ENCODE data around the gene SPTBN4.

SPTBN4 gene

DNA sequence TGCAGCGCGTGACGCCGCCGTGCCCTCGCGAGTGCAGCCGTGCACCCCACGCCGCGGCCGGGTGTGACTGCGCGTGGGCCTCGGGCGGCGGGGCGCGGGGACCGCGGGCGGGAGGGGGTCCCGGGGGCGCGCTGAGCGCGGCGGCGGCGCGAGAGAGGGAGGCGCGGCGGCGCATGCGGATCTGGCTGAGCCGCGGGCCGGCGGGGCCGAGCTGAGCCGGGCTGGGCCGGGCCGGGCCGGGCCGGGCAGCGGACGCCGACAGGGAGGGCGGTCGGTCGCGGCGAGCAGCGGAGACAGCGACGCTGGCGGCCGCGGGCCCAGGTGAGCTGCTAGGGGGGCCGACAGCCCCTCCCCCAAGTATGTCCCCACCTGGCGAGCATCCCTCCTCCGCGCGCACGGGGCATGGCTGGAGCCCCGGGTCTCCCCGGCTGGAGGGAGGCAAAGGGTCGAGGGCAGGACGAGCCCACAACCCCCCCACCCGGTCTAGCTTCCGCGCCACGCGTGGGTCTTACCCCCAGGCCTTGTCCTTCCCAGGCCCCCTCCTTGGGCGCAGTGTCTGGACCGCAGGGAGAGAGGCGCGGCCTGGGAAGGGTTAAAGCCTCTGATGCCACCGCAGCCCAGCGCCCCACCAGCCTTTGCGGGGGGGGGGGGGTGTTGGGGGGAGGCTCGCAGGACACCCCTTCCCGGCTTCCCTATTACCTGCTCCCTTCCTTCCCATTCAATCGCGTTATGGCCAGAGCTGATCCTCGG lies at the start of gene SPTBN4:
SPTBN4 (plus strand) TSS at position 17 of the 750 bp plus-strand sequence. CDS start 5,621 bp downstream, outside the sequence.
- H3K4me3 ChIP-seq (ENCODE audit: low read depth in 1 of 2, low read length in 2 of 2) = peak within 1 kb of the TSS; percentile 49 to 97
- no peaks in the 10 kb centered on the region for H3K36me3 ChIP-seq (ENCODE audit: insufficient read depth, low read length)
- H3K9me3 ChIP-seq (ENCODE audit: low read length) = no peaks in the 10 kb centered on the region
- peak within 1 kb of the TSS; percentile 54 for H3K27ac ChIP-seq (ENCODE audit: low read depth, low read length)
- no peak within 1 kb of the TSS for H3K9ac ChIP-seq (ENCODE audit: low read length)
- peaks cover 20% of the 10 kb centered on the region for H3K4me1 ChIP-seq (ENCODE audit: insufficient read depth, low read length)
- H3K27me3 ChIP-seq (ENCODE audit: control insufficient read depth in 1 of 2, insufficient read depth in 2 of 2, low read length in 2 of 2) = no peaks in the 10 kb centered on the region

DNA sequence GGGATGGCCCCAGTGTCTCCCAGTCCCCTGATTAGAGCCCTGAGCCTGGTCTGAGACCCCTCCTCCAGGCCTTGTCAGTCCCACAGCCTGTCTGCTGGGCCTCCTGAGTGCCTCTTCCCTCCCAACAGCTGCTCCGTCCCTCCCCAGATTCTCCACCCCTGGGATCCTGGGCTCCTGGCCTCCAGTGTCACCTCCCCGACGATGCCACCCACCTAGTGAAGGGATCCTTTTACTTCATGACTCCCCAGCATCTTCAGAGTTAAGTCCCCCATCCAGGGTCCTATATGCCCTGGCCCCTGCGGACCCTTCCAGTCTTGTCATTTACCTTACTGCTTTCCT lies 49.2 kb upstream of the SPTBN4 start:
- H3K4me3 ChIP-seq (ENCODE audit: low read depth in 1 of 2, low read length in 2 of 2) = no peak overlapping the region
- H3K27ac ChIP-seq (ENCODE audit: low read depth, low read length) = no peak overlapping the region
- no peaks in the 10 kb centered on the region for H3K9me3 ChIP-seq (ENCODE audit: low read length)
- H3K4me1 ChIP-seq (ENCODE audit: insufficient read depth, low read length) = peaks cover 20% of the 10 kb centered on the region
- no peak overlapping the region for H3K9ac ChIP-seq (ENCODE audit: low read length)
- peaks cover 6% of the 10 kb centered on the region for H3K36me3 ChIP-seq (ENCODE audit: insufficient read depth, low read length)
- H3K27me3 ChIP-seq (ENCODE audit: control insufficient read depth in 1 of 2, insufficient read depth in 2 of 2, low read length in 2 of 2) = no peaks in the 10 kb centered on the region

DNA sequence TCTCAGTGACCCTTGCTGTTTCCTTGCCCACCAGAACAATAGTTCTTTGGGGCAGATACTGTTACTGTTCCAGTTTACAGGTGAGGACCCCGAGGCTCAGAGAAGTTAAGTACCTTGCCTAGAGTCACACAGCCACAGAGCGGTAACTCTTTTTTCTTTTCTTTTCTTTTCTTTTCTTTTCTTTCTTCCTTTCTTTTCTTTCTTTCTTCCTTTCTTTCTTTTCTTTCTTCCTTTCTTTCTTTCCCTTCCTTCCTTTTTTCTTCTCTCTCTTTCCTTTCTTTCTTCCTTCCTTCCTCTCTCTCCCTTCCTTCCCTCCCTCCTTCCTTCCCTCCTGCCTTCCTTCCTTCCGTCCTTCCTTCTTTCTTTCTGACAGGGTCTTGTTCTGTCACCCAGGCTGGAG lies 48.8 kb upstream of the SPTBN4 start:
- H3K27me3 ChIP-seq (ENCODE audit: control insufficient read depth in 1 of 2, insufficient read depth in 2 of 2, low read length in 2 of 2) = no peaks in the 10 kb centered on the region
- H3K9me3 ChIP-seq (ENCODE audit: low read length) = no peaks in the 10 kb centered on the region
- no peak overlapping the region for H3K4me3 ChIP-seq (ENCODE audit: low read depth in 1 of 2, low read length in 2 of 2)
- no peak overlapping the region for H3K9ac ChIP-seq (ENCODE audit: low read length)
- H3K27ac ChIP-seq (ENCODE audit: low read depth, low read length) = no peak overlapping the region
- peaks cover 24% of the 10 kb centered on the region for H3K4me1 ChIP-seq (ENCODE audit: insufficient read depth, low read length)
- H3K36me3 ChIP-seq (ENCODE audit: insufficient read depth, low read length) = peaks cover 10% of the 10 kb centered on the region

DNA sequence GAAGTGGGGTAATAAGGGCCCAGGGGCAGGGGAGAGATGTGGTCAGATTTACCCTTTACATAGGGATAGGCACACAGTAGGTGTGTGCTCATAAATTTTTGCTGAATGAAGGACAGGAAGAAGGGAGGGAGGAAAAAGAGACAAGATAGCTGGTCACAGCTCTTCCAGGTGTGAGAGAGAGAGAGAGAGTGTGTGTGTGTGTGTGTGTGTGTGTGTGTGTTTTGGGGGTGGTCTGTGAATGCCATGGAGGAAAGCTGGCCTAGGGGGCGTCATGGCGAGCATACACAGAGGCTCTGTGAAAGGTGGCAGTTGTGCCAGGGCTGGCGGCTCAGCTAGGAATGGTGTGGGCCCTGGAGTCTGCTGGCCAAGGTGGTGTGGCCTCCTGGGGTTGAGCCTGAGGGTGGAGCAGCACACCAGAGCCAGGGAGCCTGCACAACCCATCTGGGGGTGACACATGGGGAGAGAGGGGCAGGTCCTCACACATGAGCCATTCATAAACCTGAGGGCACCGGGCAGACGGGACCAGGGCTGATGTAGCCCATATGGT lies 47.7 kb upstream of the SPTBN4 start:
- Histone ChIP-seq H3K9ac (ENCODE audit: low read length) (no peak overlapping the region), H3K4me1 (ENCODE audit: insufficient read depth, low read length) (peaks cover 28% of the 10 kb centered on the region), H3K27ac (ENCODE audit: low read depth, low read length) (no peak overlapping the region), H3K9me3 (ENCODE audit: low read length) (no peaks in the 10 kb centered on the region), H3K4me3 (ENCODE audit: low read depth in 1 of 2, low read length in 2 of 2) (no peak overlapping the region), H3K36me3 (ENCODE audit: insufficient read depth, low read length) (peaks cover 14% of the 10 kb centered on the region), H3K27me3 (ENCODE audit: control insufficient read depth in 1 of 2, insufficient read depth in 2 of 2, low read length in 2 of 2) (no peaks in the 10 kb centered on the region)

DNA sequence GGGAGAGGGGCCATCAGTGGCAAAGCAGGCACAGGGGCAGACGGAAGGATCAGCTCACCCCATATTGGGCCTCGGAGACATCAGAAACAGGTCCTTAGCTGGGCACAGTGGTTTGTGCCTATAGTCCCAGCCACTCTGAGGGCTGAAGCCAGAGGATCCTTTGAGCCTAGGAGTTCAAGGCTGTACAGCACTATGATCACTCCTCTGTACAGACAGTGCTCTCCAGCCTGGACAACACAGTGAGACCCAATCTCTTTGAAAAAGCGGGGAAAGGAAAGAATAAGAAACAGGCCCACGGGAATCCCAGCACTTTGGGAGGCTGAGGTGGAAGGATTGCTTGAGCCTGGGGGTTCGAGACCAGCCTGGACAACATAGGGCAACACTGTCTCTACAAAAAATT lies 47.0 kb upstream of the SPTBN4 start:
- peaks cover 14% of the 10 kb centered on the region for H3K36me3 ChIP-seq (ENCODE audit: insufficient read depth, low read length)
- no peaks in the 10 kb centered on the region for H3K27me3 ChIP-seq (ENCODE audit: control insufficient read depth in 1 of 2, insufficient read depth in 2 of 2, low read length in 2 of 2)
- H3K9ac ChIP-seq (ENCODE audit: low read length) = no peak overlapping the region
- no peak overlapping the region for H3K4me3 ChIP-seq (ENCODE audit: low read depth in 1 of 2, low read length in 2 of 2)
- H3K27ac ChIP-seq (ENCODE audit: low read depth, low read length) = no peak overlapping the region
- H3K9me3 ChIP-seq (ENCODE audit: low read length) = no peaks in the 10 kb centered on the region
- peaks cover 33% of the 10 kb centered on the region for H3K4me1 ChIP-seq (ENCODE audit: insufficient read depth, low read length)

DNA sequence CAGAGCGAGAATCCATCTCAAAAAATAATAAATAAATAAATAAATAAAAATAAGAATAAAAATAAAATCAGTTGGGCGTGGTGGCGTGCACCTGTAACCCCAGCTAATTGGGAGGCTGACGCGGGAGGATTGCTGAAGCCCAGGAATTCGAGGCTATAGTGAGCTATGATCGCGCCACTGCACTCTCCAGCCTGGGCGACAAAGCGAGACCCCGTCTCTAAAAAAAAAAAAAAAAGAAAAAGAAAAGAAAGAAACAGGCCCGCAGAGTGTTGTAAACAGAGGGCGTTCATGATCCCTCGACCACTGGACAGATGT lies 46.4 kb upstream of the SPTBN4 start:
- H3K4me1 ChIP-seq (ENCODE audit: insufficient read depth, low read length) = peaks cover 30% of the 10 kb centered on the region
- peak overlapping the region; percentile 48 to 65 for H3K4me3 ChIP-seq (ENCODE audit: low read depth in 1 of 2, low read length in 2 of 2)
- no peaks in the 10 kb centered on the region for H3K9me3 ChIP-seq (ENCODE audit: low read length)
- H3K9ac ChIP-seq (ENCODE audit: low read length) = no peak overlapping the region
- no peaks in the 10 kb centered on the region for H3K27me3 ChIP-seq (ENCODE audit: control insufficient read depth in 1 of 2, insufficient read depth in 2 of 2, low read length in 2 of 2)
- H3K27ac ChIP-seq (ENCODE audit: low read depth, low read length) = peak overlapping the region; percentile 100
- peaks cover 14% of the 10 kb centered on the region for H3K36me3 ChIP-seq (ENCODE audit: insufficient read depth, low read length)

DNA sequence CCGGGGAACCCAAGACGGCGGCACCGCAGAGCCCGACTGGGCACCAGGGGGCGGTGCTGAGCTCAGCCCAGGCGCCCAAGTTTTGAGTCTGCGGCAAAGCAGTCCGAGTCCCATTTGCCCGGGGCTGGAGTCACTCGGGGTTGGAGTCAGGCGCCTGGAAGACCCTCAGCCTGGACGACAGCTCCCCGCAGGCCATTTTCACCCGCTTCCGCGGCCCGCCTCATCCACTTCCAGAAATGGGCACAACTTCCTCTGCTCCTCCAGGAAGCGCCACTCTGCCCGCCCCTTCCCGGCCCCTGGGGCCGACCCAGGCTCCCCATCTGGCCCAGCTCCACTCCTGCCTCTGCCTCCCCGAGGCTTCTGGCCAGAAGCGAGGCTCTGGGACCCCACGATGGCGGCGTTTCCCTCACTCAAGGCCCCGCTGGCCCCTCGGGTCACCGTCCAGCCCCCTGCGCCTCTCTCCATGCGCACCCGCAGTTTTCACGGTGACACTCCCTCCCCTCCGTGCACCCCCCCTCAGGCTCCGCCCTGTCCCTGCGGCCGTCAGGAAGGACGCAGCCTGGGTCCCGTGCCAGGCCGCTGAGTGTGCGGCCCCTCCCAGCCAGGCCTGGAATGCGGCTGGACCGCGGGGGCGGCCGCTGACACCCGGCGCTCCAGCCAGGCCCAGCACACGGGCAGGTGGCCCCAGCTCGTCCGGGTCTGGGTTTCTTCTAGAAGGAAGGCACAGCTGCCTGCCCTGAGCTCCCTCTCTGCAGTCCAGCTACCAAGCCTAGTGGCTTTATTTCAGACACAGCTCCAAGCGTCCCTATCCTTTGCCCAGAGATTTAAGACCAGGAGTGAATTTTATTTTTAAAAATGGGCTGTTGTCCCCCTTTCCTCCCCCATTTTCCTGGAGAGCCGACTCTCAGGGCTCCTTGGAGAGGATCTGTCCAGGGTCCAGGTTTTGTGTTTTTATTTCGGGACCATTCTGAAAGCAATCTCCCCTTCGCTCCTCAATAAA lies 45.7 kb upstream of the SPTBN4 start:
- H3K27me3 ChIP-seq (ENCODE audit: control insufficient read depth in 1 of 2, insufficient read depth in 2 of 2, low read length in 2 of 2) = no peaks in the 10 kb centered on the region
- peak overlapping the region; percentile 100 for H3K27ac ChIP-seq (ENCODE audit: low read depth, low read length)
- no peaks in the 10 kb centered on the region for H3K9me3 ChIP-seq (ENCODE audit: low read length)
- peak overlapping the region; percentile 48 to 65 for H3K4me3 ChIP-seq (ENCODE audit: low read depth in 1 of 2, low read length in 2 of 2)
- H3K4me1 ChIP-seq (ENCODE audit: insufficient read depth, low read length) = peaks cover 30% of the 10 kb centered on the region
- H3K36me3 ChIP-seq (ENCODE audit: insufficient read depth, low read length) = peaks cover 14% of the 10 kb centered on the region
- peak overlapping the region; percentile 89 for H3K9ac ChIP-seq (ENCODE audit: low read length)

DNA sequence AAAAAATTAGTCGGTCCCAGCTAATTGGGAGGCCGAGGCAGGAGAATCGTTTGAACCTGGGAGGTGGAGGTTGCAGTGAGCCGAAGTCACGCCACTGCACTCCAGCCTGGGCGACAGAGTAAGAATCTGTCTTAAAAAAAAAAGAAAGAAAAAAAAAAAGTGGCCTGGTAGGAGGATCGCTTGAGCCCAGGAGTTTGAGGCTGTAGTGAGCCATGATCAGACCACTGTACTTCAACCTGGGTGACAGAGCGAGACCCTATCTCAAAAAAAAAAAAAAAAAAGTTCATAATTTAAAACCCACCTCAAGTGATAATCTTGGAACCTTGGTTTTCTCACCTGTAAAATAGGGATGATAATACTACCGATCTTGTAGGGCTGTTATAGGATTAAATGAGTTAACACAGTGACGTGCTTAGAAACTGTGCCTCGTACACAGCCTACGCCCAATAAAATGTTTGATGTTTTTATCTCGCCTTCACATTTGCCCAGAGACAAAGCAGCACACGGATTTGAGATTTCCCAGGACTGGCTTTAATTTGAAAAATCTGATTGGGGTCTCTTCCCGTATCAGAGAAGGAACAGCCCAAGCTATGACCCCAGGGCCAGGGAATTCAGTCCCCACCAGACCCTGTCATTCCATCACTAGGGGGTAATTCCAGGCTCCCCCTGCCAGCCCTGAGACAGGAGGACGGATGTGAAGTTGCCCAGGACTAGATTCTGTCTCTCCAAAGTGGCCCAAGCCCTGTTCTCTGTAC lies 44.6 kb upstream of the SPTBN4 start:
- H3K9me3 ChIP-seq (ENCODE audit: low read length) = no peaks in the 10 kb centered on the region
- peaks cover 34% of the 10 kb centered on the region for H3K4me1 ChIP-seq (ENCODE audit: insufficient read depth, low read length)
- peaks cover 14% of the 10 kb centered on the region for H3K36me3 ChIP-seq (ENCODE audit: insufficient read depth, low read length)
- no peak overlapping the region for H3K4me3 ChIP-seq (ENCODE audit: low read depth in 1 of 2, low read length in 2 of 2)
- H3K9ac ChIP-seq (ENCODE audit: low read length) = peak overlapping the region; percentile 89
- H3K27ac ChIP-seq (ENCODE audit: low read depth, low read length) = peak overlapping the region; percentile 100
- H3K27me3 ChIP-seq (ENCODE audit: control insufficient read depth in 1 of 2, insufficient read depth in 2 of 2, low read length in 2 of 2) = no peaks in the 10 kb centered on the region

DNA sequence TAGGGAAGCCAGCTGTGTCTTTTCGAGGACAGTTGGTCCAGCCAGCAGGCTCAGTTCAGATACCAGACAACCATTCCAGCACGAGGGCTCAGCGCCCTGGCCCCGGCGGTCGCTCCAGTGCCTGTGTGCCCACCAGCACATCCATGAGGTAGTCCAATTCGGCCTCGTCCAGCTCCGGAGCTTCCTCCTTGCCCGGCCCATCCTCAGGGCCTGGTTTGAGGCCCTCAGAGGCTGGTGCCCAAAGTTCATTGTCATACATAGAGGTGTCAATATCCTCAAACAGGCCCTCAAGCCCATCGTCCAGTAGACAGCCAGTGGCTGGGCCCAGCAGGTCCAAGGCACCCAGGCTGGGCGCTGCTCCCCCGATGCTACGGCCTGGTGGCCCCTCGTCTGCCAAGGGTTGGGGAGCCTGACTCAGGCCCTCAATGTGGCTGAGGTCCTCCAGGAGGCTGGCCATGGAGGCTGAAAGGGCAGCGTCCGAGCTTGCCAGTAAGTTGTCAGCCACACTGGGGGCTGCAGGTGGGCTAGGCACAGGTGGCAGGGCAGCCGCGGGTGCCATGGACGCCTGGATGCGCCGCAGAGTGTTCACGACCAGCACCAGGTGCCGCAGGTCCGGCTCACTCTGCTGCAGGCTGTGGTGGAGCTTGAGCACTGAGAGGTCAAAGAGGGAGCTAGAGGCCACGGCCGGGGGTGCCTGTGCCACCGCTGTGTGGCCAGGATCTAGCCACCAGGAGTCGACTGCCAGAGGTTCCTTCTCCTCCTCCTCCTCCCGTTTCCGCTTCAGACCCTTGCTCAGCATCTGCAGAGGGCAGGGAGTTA lies 43.8 kb upstream of the SPTBN4 start:
- Histone ChIP-seq H3K4me3 (ENCODE audit: low read depth in 1 of 2, low read length in 2 of 2) (peak overlapping the region in 1 of 2 donors; percentile 23), H3K9me3 (ENCODE audit: low read length) (no peaks in the 10 kb centered on the region), H3K27me3 (ENCODE audit: control insufficient read depth in 1 of 2, insufficient read depth in 2 of 2, low read length in 2 of 2) (no peaks in the 10 kb centered on the region), H3K36me3 (ENCODE audit: insufficient read depth, low read length) (peaks cover 14% of the 10 kb centered on the region), H3K4me1 (ENCODE audit: insufficient read depth, low read length) (peaks cover 31% of the 10 kb centered on the region), H3K9ac (ENCODE audit: low read length) (no peak overlapping the region), H3K27ac (ENCODE audit: low read depth, low read length) (peak overlapping the region; percentile 100)

DNA sequence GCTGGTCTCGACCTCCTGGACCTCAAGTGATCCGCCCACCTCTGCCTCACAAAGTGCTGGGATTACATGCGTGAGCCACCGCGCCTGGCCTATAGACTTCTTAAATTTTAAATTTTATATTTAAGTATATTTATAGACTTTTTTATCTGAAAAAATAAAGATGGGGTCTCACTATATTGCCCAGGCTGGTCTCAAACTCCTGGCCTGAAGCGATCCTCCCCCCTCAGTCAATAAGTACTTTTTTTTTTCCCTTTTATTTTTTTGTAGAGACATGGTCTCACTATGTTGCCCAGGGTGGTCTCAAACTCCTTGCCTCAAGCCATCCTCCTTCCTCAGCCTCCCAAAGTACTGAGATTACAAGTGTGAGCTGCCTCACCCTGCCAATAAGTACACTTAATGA lies 42.9 kb upstream of the SPTBN4 start:
- no peak overlapping the region for H3K9ac ChIP-seq (ENCODE audit: low read length)
- no peaks in the 10 kb centered on the region for H3K27me3 ChIP-seq (ENCODE audit: control insufficient read depth in 1 of 2, insufficient read depth in 2 of 2, low read length in 2 of 2)
- H3K4me3 ChIP-seq (ENCODE audit: low read depth in 1 of 2, low read length in 2 of 2) = no peak overlapping the region
- H3K36me3 ChIP-seq (ENCODE audit: insufficient read depth, low read length) = peaks cover 14% of the 10 kb centered on the region
- no peaks in the 10 kb centered on the region for H3K9me3 ChIP-seq (ENCODE audit: low read length)
- H3K4me1 ChIP-seq (ENCODE audit: insufficient read depth, low read length) = peaks cover 31% of the 10 kb centered on the region
- H3K27ac ChIP-seq (ENCODE audit: low read depth, low read length) = no peak overlapping the region
